DMS153 (cell line): ENCODE results near the gene TBC1D3D.
"Not testable (repeated sequence)": the region's sequence is repeated elsewhere in the genome, so short reads cannot be mapped to it uniquely, and the experiment has no call there.

Experiments
- DNase-seq: peaks from one replicate; lab custom pipeline; 2025; lab: John Stamatoyannopoulos, UW

The TBC1D3D gene

GRCh38 chr17:38003676-38004075, at the start of gene TBC1D3D:
TBC1D3D (plus strand) TSS chr17:38003976; CDS start chr17:38005561, 1,585 bp downstream.
- not testable (repeated sequence) for DNase-seq

GRCh38 chr17:37988960-37989359, 14.8 kb upstream of the TBC1D3D start, which contains the start of gene TBC1D3L:
TBC1D3L (minus strand) TSS chr17:37989060; CDS start chr17:37987520, 1,540 bp downstream.
- DNase-seq = not testable (repeated sequence)
